Osteoblast (primary cell): ENCODE results near the gene PWWP2B. TPM values are rescaled to one million over a fixed set of nuclear protein-coding genes. Genes with fewer than 3 reads are reported as not detected.

Experiments
- DNase-seq: peaks from one replicate; pipeline ENCODE4 v3.0.0; 2011; ENCODE audit warnings: low spot score, mixed read lengths; ENCODE audit not compliant: insufficient read length; ENCODE audit errors: missing footprints
- H2AFZ ChIP-seq: 2 replicates; pipeline ENCODE4 v1.6.0; 2011; ENCODE audit warnings: mild to moderate bottlenecking, low read length
- H3K27ac ChIP-seq: 2 replicates; pipeline ENCODE4 v1.5.1; 2011; ENCODE audit warnings: mild to moderate bottlenecking, low read depth, low read length, moderate library complexity
- H3K27me3 ChIP-seq: 2 replicates; pipeline ENCODE4 v1.6.0; 2012; ENCODE audit warnings: mild to moderate bottlenecking, control low read depth, inconsistent platforms, low read length, moderate library complexity; ENCODE audit not compliant: insufficient read depth
- H3K36me3 ChIP-seq: 2 replicates; pipeline ENCODE4 v1.5.1; 2011; ENCODE audit warnings: mild to moderate bottlenecking, low read length, control low read depth, moderate library complexity; ENCODE audit not compliant: insufficient read depth
- H3K4me1 ChIP-seq: 2 replicates; pipeline ENCODE4 v1.5.1; 2011; ENCODE audit warnings: mild to moderate bottlenecking, low read length, control low read depth, moderate library complexity; ENCODE audit not compliant: insufficient read depth
- H3K4me2 ChIP-seq: 2 replicates; pipeline ENCODE4 v1.6.0; 2011; ENCODE audit warnings: mild to moderate bottlenecking, low read length; ENCODE audit not compliant: insufficient read depth
- H3K4me3 ChIP-seq: fragments of 200-600 bp; sonication (generic); 3 replicates; pipeline ENCODE4 v1.5.1; 2012; ENCODE audit warnings: mild to moderate bottlenecking, low read length, inconsistent platforms; ENCODE audit not compliant: insufficient read depth
- H3K79me2 ChIP-seq: 2 replicates; pipeline ENCODE4 v1.6.0; 2012; ENCODE audit warnings: mild to moderate bottlenecking, low read length, control low read depth, inconsistent platforms; ENCODE audit not compliant: insufficient read depth
- H3K9me3 ChIP-seq: 2 replicates; pipeline ENCODE4 v1.5.1; 2011; ENCODE audit warnings: low read depth, low read length, control low read depth
- H4K20me1 ChIP-seq: 2 replicates; pipeline ENCODE4 v1.6.0; 2012; ENCODE audit warnings: mild to moderate bottlenecking, low read length, control low read depth; ENCODE audit not compliant: insufficient read depth
- total RNA-seq: library from RNA; depleted of rRNA; stranded (reverse); fragments of >200 nt; gene quantifications from 2 replicates; pipeline ENCODE4 v1.2.3, GENCODE V29; 2012
- TF ChIP-seq, protein P1 (sequence below): IDR thresholded peaks from 2 replicates; pipeline ENCODE4 v1.5.1; 2011; ENCODE audit warnings: mild to moderate bottlenecking, low read depth, low read length, moderate library complexity; ENCODE audit errors: extremely low read depth

The PWWP2B gene
- total RNA-seq, 1 donor: 18.5 TPM

DNA sequence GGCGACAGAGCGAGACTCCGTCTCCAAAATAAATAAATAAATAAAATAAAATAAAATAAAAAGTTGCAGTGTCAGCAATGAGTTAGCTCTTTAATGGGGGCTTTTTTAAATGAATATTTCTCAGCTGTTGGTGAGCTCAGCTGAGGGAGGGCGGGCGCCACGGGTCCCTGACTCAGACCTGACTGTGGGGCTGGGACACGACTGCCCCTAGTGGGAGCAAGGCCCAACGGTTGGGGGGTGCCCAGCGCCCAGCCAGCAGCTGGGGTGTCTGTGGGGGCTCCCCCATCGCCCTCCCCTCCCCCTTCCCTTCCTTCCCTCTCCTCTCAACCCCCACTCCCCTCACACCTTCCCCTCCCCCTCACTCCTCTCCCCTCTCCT lies 46.6 kb downstream of the PWWP2B start:
- peak; percentile 97 for DNase-seq

GRCh38 chr10:132443983-132444876 lies 47.2 kb downstream of the PWWP2B start:
- H3K36me3 ChIP-seq: no peaks in the 10 kb centered on the region
- no peaks in the 10 kb centered on the region for H4K20me1 ChIP-seq
- H3K79me2 ChIP-seq: no peaks in the 10 kb centered on the region
- no peak overlapping the region for H3K4me2 ChIP-seq
- H3K27me3 ChIP-seq: no peaks in the 10 kb centered on the region
- TF ChIP-seq, protein P1, sequence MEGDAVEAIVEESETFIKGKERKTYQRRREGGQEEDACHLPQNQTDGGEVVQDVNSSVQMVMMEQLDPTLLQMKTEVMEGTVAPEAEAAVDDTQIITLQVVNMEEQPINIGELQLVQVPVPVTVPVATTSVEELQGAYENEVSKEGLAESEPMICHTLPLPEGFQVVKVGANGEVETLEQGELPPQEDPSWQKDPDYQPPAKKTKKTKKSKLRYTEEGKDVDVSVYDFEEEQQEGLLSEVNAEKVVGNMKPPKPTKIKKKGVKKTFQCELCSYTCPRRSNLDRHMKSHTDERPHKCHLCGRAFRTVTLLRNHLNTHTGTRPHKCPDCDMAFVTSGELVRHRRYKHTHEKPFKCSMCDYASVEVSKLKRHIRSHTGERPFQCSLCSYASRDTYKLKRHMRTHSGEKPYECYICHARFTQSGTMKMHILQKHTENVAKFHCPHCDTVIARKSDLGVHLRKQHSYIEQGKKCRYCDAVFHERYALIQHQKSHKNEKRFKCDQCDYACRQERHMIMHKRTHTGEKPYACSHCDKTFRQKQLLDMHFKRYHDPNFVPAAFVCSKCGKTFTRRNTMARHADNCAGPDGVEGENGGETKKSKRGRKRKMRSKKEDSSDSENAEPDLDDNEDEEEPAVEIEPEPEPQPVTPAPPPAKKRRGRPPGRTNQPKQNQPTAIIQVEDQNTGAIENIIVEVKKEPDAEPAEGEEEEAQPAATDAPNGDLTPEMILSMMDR: no peak
- no peak overlapping the region for H2AFZ ChIP-seq
- H3K4me1 ChIP-seq: peaks cover 13% of the 10 kb centered on the region
- H3K9me3 ChIP-seq: no peaks in the 10 kb centered on the region
- no peak for DNase-seq
- H3K4me3 ChIP-seq: no peak overlapping the region
- no peak overlapping the region for H3K27ac ChIP-seq

More for the DNA sequence above, 46.6 kb downstream of the PWWP2B start:
- Histone ChIP-seq H3K9me3 (no peaks in the 10 kb centered on the region), H2AFZ (no peak overlapping the region), H3K79me2 (no peaks in the 10 kb centered on the region), H3K4me1 (peaks cover 13% of the 10 kb centered on the region), H3K4me2 (no peak overlapping the region), H3K27me3 (no peaks in the 10 kb centered on the region), H4K20me1 (no peaks in the 10 kb centered on the region), H3K36me3 (no peaks in the 10 kb centered on the region), H3K27ac (no peak overlapping the region), H3K4me3 (no peak overlapping the region)
- TF ChIP-seq, protein P1: peak; percentile 55

GRCh38 chr10:132444877-132445351 lies 47.9 kb downstream of the PWWP2B start:
- Histone ChIP-seq H3K79me2 (no peaks in the 10 kb centered on the region), H3K4me3 (no peak overlapping the region), H3K4me2 (no peak overlapping the region), H4K20me1 (no peaks in the 10 kb centered on the region), H3K4me1 (peaks cover 13% of the 10 kb centered on the region), H3K27me3 (no peaks in the 10 kb centered on the region), H3K36me3 (no peaks in the 10 kb centered on the region), H2AFZ (no peak overlapping the region), H3K9me3 (no peaks in the 10 kb centered on the region), H3K27ac (no peak overlapping the region)
- TF ChIP-seq, protein P1: no peak
- no peak for DNase-seq

GRCh38 chr10:132445516-132446194 lies 48.7 kb downstream of the PWWP2B start:
- Histone ChIP-seq H3K4me3 (no peak overlapping the region), H3K27ac (no peak overlapping the region), H3K4me1 (peaks cover 13% of the 10 kb centered on the region), H3K27me3 (no peaks in the 10 kb centered on the region), H2AFZ (no peak overlapping the region), H3K79me2 (no peaks in the 10 kb centered on the region), H3K36me3 (no peaks in the 10 kb centered on the region), H3K9me3 (no peaks in the 10 kb centered on the region), H4K20me1 (no peaks in the 10 kb centered on the region), H3K4me2 (no peak overlapping the region)
- TF ChIP-seq, protein P1: no peak
- DNase-seq: no peak
